HG03066 (cell line): ENCODE results near the gene NT5M.
"Not testable (repeated sequence)": the region's sequence is repeated elsewhere in the genome, so short reads cannot be mapped to it uniquely, and the experiment has no call there.

ENCODE experiments used
- ATAC-seq: cut with Tn5 transposase; IDR thresholded peaks from one replicate; pipeline ENCODE4 v1.9.1; 2021; ENCODE audit warnings: low read depth; ENCODE audit not compliant: unreplicated experiment

The NT5M gene

GRCh38 chr17:17303010-17303846 lies at the start of gene NT5M:
Gene NT5M (plus strand): TSS chr17:17303373. CDS start chr17:17303551, 178 bp downstream.
- peak; percentile 51 for ATAC-seq

- ATAC-seq, result no peak
These were observed 49.8 kb upstream of the NT5M start for GRCh38 chr17:17253406-17253805.

DNA sequence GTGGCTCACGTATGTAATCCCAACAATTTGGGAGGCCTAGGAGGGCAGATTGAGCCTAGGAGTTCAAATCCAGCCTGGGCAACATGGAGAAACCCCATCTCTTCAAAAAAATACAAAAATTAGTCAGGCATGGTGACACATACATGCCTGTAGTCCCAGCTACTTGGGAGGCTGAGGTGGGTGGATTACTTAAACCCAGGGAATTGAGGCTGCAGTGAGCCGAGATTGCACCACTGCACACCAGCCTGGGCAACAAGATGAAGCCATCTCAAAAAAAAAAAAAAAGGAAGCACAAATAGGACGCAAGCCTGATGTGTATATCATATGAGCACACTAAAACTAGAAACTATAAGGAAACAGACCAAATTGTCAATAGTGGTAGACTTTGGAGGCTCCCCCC lies 49.1 kb upstream of the NT5M start:
- ATAC-seq, result no peak

DNA sequence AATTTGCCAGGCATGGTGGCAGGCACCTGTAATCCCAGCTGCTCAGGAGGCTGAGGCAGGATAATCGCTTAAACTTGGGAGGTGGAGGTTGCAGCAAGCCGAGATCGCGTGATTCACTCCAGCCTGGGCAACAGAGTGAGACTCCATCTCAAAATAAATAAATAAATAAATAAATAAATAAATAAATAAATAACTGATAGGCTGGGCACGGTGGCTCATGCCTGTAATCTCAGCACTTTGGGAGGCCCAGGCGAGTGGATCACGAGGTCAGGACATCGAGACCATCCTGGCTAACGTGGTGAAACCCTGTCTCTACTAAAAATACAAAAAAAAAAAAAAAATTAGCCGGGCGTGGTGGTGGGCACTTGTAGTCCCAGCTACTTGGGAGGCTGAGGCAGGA lies 47.5 kb upstream of the NT5M start:
- ATAC-seq, result not testable (repeated sequence)

GRCh38 chr17:17256316-17256715 lies 46.9 kb upstream of the NT5M start:
- no peak for ATAC-seq

- ATAC-seq, result no peak
These were observed 45.2 kb upstream of the NT5M start for GRCh38 chr17:17258011-17258410.

DNA sequence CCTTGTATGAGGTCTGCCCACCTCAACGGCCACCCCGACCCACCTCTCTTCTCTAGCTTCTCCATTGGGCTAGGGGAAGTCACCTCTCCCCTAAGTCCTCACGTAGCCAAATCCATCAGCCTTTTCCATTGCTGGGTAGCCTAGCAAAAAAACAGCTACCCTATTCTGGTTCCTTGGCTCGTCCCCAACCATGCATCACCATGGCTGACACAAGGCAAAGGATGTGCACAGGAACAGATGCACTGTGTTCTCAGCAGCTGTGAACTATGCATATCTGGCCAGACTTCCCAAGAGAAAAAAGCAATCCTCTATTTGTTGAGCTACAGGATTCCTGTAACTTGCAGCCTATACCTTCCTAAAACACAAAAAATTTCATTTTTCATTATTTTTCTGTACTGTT lies 44.2 kb upstream of the NT5M start:
- no peak for ATAC-seq

DNA sequence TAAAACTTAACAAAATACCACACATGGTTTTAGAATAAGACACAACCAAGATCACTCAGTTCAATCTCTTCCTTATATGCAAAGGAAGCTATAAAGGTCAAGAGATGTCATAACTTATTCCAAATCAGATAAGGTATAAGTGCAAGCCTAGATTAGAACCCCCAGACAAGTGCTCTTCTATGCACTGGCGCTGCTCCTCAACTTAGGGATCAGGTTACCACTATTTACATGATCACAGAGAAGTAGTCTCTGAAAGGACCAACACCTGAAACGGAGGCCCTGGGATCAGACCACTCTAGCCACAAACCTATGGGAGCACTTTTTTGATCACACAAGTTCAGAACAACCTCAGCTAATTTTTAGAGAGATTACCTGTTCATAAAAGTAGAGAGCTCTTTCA lies 38.7 kb upstream of the NT5M start:
- no peak for ATAC-seq

GRCh38 chr17:17269926-17270773 lies 33.0 kb upstream of the NT5M start:
- no peak for ATAC-seq

- ATAC-seq, result no peak
These were observed 27.2 kb upstream of the NT5M start for GRCh38 chr17:17275971-17276370.

DNA sequence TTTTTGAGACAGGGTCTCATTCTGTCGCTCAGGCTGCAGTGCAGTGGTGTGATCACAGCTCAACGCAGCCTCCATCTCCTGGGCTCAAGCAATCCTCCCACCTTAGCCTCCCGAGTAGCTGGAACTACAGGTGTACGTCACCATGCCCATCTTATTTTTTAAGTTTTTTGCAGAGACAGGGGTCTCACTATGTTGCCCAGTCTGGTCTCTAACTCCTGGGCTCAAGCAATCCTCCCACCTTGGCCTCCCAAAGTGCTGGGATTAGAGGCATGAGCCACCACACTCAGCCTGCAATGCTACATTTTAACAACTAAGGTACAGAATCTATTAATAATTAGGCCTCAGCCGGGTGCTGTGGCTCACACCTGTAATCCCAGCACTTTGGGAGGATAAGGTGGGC lies 25.7 kb upstream of the NT5M start:
- ATAC-seq, result not testable (repeated sequence)

GRCh38 chr17:17279316-17279715 lies 23.9 kb upstream of the NT5M start:
- ATAC-seq, result no peak

- peak; percentile 89 for ATAC-seq
These were observed 22.3 kb upstream of the NT5M start, which contains the start of gene COPS3 for GRCh38 chr17:17280613-17281549. Gene COPS3 (minus strand): TSS chr17:17281246. CDS start chr17:17281186, 60 bp downstream.

GRCh38 chr17:17285951-17286350 lies 17.2 kb upstream of the NT5M start:
- ATAC-seq, result no peak

GRCh38 chr17:17289086-17289485 lies 14.1 kb upstream of the NT5M start:
- ATAC-seq, result no peak

DNA sequence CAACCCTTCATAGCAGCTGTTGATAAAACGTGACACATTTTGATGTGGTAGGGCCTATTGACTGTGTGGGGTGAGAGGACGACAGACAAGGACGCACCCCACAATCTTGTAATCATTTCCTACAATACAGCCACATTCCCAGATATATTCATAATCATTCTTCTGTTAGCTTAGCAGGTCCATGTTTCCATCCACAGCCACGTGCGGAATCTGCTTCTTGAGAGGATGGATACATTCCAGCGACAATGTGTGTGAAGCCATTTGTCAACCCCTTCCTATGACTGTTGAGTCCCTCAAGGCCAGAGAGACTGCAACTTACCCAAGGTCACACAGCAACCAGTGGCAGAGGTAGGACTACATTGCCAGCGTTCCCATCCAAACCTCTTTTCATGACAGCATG lies 13.5 kb upstream of the NT5M start:
- ATAC-seq, result no peak

- no peak for ATAC-seq
These were observed 8.0 kb upstream of the NT5M start for GRCh38 chr17:17295141-17295540.

DNA sequence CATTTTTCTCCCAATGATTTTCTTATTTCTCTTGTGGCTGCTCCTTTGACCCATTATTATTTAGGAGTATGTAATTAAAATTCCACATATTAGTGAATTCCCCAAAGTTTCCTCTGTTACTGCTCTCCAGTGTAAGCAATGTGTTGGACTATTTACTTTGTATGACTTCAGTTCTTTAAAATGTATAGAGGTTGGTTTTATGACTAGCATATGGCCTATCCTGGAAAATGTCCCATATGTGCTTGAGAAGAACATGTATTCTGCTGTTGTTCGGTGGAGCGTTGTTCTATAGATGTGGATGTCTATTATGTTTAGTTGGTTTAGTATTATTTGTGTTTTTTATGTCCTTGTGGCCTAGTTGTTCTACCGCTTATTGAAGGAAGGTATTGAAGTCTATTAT lies 6.0 kb upstream of the NT5M start:
- no peak for ATAC-seq

DNA sequence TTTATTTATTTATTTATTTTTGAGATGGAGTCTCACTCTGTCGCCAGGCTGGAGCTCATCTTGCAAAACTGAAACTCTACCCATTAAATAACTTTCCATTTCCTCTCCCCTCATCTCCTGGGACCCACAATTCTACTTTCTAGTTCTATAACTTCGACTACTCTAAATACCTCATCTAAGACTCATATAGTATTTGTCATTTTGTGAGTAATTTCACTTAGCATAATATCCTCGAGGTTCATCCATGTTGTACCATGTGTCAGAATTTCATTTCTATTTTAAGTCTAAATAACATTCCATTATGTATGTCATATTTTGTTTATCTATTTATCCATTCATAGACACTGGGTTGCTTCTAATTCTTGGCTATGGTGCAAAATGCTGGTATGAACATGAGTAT lies 5.1 kb upstream of the NT5M start:
- ATAC-seq, result no peak
